DMS53 treated with DMSO at 0.1 percent for 48 hours (cell line): Measurements from ENCODE around the gene SMC6.

Source experiments
- DNase-seq: peaks from one replicate; lab custom pipeline; 2025; ENCODE audit not compliant: unreplicated experiment; lab: John Stamatoyannopoulos, UW

Gene SMC6

DNA sequence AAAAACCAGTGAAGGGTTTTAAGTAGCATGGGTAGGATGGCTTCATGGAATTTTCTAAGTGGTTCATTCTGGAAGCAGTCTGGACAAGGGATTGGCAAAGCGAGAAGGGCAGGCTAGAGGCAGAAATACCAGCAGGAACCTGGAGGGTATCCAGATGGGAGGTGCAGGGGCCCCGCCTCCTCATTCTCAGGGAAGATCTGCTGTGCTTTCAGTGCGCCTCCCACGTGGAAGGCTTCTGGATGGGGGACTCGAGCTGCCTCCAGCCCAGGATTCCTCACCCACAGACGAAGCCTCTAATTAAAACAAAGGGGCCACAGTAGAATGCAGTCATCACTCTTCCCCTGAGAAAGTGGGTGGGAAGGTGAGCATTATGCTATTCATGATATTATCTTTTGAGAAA is 133.3 kb downstream of the SMC6 start:
- no peak for DNase-seq

- no peak for DNase-seq
Measured at GRCh38 chr2:17617955-17618354, 135.7 kb downstream of the SMC6 start.

DNA sequence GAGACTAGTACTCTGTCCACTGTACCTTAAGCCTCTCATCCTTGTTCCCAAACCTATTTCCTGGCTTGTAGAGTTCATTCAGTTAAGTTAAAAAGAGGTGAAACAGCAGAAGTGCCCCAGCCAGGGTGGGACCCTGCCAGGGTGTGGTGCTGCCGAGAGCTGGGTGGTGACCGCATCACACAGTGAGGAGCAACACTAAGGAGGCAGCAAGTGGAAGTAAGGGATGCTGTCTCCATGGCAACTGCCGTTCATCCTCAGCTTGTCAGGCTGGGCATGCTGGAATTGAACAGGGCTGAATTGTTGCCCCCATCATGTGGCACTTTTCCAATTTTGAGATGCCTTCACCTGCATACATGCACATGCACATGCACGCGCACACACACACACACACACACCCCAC is 136.1 kb downstream of the SMC6 start:
- DNase-seq = no peak

DNA sequence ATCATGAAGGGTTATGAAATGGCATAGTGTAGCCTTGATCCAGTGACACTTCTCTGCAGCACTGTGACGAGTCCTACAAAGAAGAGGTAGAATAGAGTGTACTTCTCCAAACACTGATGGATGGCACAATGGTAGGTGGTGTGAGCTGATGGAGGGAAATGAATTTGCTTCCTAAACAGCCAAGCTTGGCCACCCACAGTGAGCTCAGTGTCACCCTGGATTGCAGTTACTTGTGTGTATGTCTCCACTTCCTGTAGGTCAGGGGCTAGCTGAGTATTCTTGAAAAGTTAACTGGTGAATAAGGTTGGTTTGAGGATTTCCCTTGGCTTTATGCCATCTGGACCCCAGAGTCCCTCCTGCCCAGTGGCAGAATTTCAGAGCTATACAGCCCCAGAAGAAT is 137.2 kb downstream of the SMC6 start:
- no peak for DNase-seq

DNA sequence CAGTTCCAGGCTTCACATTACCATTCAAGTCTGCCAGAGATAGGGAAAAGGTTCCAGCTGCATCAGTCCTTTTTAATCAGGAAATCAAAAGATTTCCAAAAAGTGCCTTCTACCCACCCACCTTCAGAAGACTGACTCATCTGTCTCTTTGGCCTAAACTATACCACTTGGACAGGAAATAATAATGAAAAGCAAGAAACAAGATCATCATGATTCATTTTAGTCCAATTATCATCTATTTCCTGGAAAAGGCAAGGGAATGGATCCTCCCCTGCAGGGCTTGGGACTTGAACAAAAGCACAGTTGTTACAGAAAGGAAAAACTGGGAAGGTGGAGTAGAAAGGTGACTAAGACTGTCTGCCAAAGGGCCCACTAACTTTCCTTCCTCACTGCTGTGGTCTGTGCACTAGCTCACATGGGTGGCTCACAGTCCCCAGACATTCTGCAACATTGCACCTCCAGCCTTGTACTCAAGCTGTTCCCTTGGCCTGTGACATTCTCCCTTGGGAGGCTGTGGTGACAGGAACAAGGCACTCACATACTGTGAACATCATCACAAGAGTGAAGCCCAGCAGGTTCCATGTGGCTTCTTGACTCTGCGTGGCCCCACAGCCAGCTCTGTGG is 137.8 kb downstream of the SMC6 start:
- no peak for DNase-seq

DNA sequence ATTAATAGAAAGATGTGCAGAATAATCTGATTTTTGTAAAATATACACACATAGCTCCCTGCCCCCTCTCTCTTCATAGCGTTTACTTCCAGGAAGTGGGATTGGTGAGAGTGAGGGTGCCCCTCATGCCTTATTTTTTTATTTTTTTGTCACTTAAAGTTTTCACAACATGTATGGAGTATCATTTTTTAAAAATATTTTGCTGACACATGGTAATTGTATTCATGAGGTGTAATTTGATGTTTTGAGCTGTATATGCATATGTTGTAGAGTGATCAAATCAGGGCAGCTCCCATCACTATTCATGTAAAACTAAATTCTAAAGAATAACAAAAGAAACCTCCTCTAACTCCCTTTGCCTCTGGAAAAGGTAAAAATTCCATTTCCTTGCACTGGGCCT is 138.5 kb downstream of the SMC6 start:
- no peak for DNase-seq

GRCh38 chr2:17614174-17614930 is 139.3 kb downstream of the SMC6 start:
- no peak for DNase-seq
